GM12878 (cell line): ENCODE measurements around the gene OTULINL. TPM values are rescaled to one million over a fixed set of nuclear protein-coding genes. Genes with fewer than 3 reads are reported as not detected.

ENCODE experiments used
- ATAC-seq: fragments of 200-7000 bp; cut with Tn5 transposase; 3 replicates; pipeline ENCODE4 v1.9.1; 2020; ENCODE audit warnings: mild to moderate bottlenecking, moderate library complexity
- BruUV-seq: library from RNA; stranded (reverse); fragments of 400-500 nt; replicated peaks from 2 replicates; lab custom pipeline; 2021; lab: Mats Ljungman, UMichigan
- CTCF ChIA-PET: fragments of 300-600 bp; sonication (Branson Sonifier 250); formaldehyde crosslinking; extraction: SDS; loops from one replicate; lab custom pipeline; 2021; ENCODE audit warnings: inconsistent platforms; lab: Yijun Ruan, JAX
- POLR2A ChIA-PET: fragments of 350-600 bp; formaldehyde crosslinking; extraction: SDS; loops from one replicate; lab custom pipeline; 2021; ENCODE audit warnings: inconsistent platforms; lab: Charles Lee
- RAD21 ChIA-PET: fragments of 300-600 bp; sonication (Branson Sonifier 250); formaldehyde crosslinking; loops from one replicate; lab custom pipeline; 2023; ENCODE audit warnings: antibody characterized with exemption; ENCODE audit not compliant: unreplicated experiment; lab: Charles Lee
- SMC1A ChIA-PET: fragments of 300-600 bp; sonication (Branson Sonifier 250); formaldehyde crosslinking; loops from one replicate; lab custom pipeline; 2023; ENCODE audit not compliant: unreplicated experiment, uncharacterized antibody; lab: Charles Lee
- DNase-seq: peaks from one replicate; pipeline ENCODE4 v3.0.0-alpha.2; 2011; ENCODE audit warnings: low read depth, low spot score
- FAIRE-seq: peaks from 3 replicates; lab custom pipeline; 2011; peaks lifted over from hg19 to GRCh38; lab: Jason Lieb, UNC
- H2AFZ ChIP-seq: 2 replicates; pipeline ENCODE4 v1.6.0; 2011; ENCODE audit warnings: low read depth, low read length, control low read depth; ENCODE audit not compliant: control insufficient read depth
- H3K27ac ChIP-seq: 2 replicates; pipeline ENCODE4 v1.5.1; 2011; ENCODE audit warnings: control low read depth; ENCODE audit not compliant: control insufficient read depth, insufficient read depth
- H3K27me3 ChIP-seq, 2 experiments: replicated peaks in 1 of 2; 2 replicates each; pipeline versions ENCODE4 v1.6.0 to v1.6.1; 2011; ENCODE audit warnings: low read length in 1 of 2; ENCODE audit not compliant: control insufficient read depth in 2 of 2, insufficient read depth in 2 of 2
- H3K36me3 ChIP-seq, 2 experiments: 2 replicates each; pipeline ENCODE4 v1.5.1; 2011; ENCODE audit warnings: low read length in 1 of 2; ENCODE audit not compliant: control insufficient read depth in 2 of 2, insufficient read depth in 2 of 2
- H3K4me1 ChIP-seq: 2 replicates; pipeline ENCODE4 v1.6.1; 2011; ENCODE audit warnings: mild to moderate bottlenecking, low read length, moderate library complexity, mixed read lengths; ENCODE audit not compliant: control insufficient read depth, insufficient read depth
- H3K4me2 ChIP-seq: 2 replicates; pipeline ENCODE4 v1.6.0; 2011; ENCODE audit warnings: control low read depth; ENCODE audit not compliant: control insufficient read depth, insufficient read depth
- H3K4me3 ChIP-seq: fragments of 200-600 bp; sonication (generic); 2 replicates; pipeline ENCODE4 v1.5.1; 2016
- H3K79me2 ChIP-seq: 2 replicates; pipeline ENCODE4 v1.6.0; 2011; ENCODE audit warnings: low read length; ENCODE audit not compliant: control insufficient read depth, insufficient read depth
- H3K9ac ChIP-seq: 2 replicates; pipeline ENCODE4 v1.8.0; 2011; ENCODE audit warnings: low read length, control low read depth, mixed read lengths; ENCODE audit not compliant: control insufficient read depth, insufficient read depth
- H3K9me3 ChIP-seq: replicated peaks from 3 replicates; pipeline ENCODE4 v1.5.1; 2011; ENCODE audit warnings: mild to moderate bottlenecking, low read length; ENCODE audit not compliant: control insufficient read depth, insufficient read depth
- H4K20me1 ChIP-seq: 2 replicates; pipeline ENCODE4 v1.6.0; 2011; ENCODE audit not compliant: control insufficient read depth, insufficient read depth
- ASH2L ChIP-seq: fragments of 300-600, 200-600 bp; sonication (generic); IDR thresholded peaks from 2 replicates; pipeline ENCODE4 v1.6.1; 2017; ENCODE audit warnings: low read depth, mild to moderate bottlenecking, borderline replicate concordance
- ATF2 ChIP-seq: IDR thresholded peaks from 2 replicates; pipeline ENCODE4 v1.6.1; 2012; ENCODE audit warnings: low read length, inconsistent platforms
- FOXK2 ChIP-seq: fragments of 450-650 bp; IDR thresholded peaks from 2 replicates; pipeline ENCODE4 v1.6.1; 2017; ENCODE audit warnings: mild to moderate bottlenecking, moderate library complexity
- KAT2A ChIP-seq: conservative IDR thresholded peaks from 2 replicates; pipeline ENCODE4 v1.6.1; 2011; ENCODE audit warnings: low read depth, low read length; ENCODE audit not compliant: control insufficient read depth
- NBN ChIP-seq: fragments of 450-650 bp; IDR thresholded peaks from 2 replicates; pipeline ENCODE4 v1.6.1; 2016
- NFIC ChIP-seq: IDR thresholded peaks from 2 replicates; pipeline ENCODE4 v1.6.1; 2012; ENCODE audit warnings: low read depth, mild to moderate bottlenecking, inconsistent platforms, low read length, moderate library complexity
- POLR2AphosphoS2 ChIP-seq: IDR thresholded peaks from 2 replicates; pipeline ENCODE4 v1.6.1; 2011; ENCODE audit warnings: low read depth, mild to moderate bottlenecking, low read length, improper control_type of control experiment, moderate library complexity
- RAD51 ChIP-seq: fragments of 450-650 bp; IDR thresholded peaks from 2 replicates; pipeline ENCODE4 v1.6.1; 2016; ENCODE audit warnings: moderate library complexity, mild to moderate bottlenecking, inconsistent platforms
- RB1 ChIP-seq: fragments of 450-650 bp; formaldehyde crosslinking; IDR thresholded peaks from 2 replicates; pipeline ENCODE4 v1.6.1; 2017; ENCODE audit warnings: mild to moderate bottlenecking, borderline replicate concordance
- REST ChIP-seq: IDR thresholded peaks from 2 replicates; pipeline ENCODE4 v1.6.1; 2012; ENCODE audit warnings: mild to moderate bottlenecking, low read depth, low read length
- SP1 ChIP-seq: IDR thresholded peaks from one replicate; pipeline ENCODE4 v1.6.1; 2011; ENCODE audit warnings: low read depth, low read length
- TCF7 ChIP-seq: IDR thresholded peaks from 2 replicates; pipeline ENCODE4 v1.6.1; 2014; ENCODE audit warnings: antibody characterized with exemption, borderline replicate concordance
- WRNIP1 ChIP-seq: IDR thresholded peaks from 2 replicates; pipeline ENCODE4 v1.6.1; 2011; ENCODE audit warnings: low read depth, low read length, improper control_type of control experiment, borderline replicate concordance
- WGBS: methylation state at CpG from one replicate; pipeline ENCODE4 v1.1.6; 2016; ENCODE audit warnings: low lambda C conversion rate; ENCODE audit not compliant: insufficient replicate concordance, insufficient coverage; ENCODE audit errors: missing lambda C conversion rate; 5-methylcytosine and 5-hydroxymethylcytosine counted together
- in situ Hi-C: fragments of 300-500 bp; cut with MboI; formaldehyde crosslinking; loops from 9 replicates; pipeline ENCODE4 v1.14.3; 2018; ENCODE audit warnings: mixed read lengths
- intact Hi-C: fragments of 100-400 bp; cut with micrococcal nuclease; formaldehyde crosslinking; loops from one replicate; pipeline ENCODE4 v1.14.2; 2022; ENCODE audit not compliant: unreplicated experiment
- polyA plus RNA-seq, 11 experiments: library from polyadenylated mRNA; depleted of rRNA in 4 of 11; unstranded in 6 of 11; stranded (reverse) in 5 of 11; fragments of >200 nt; fragmentation: Nextera tagmentation in 4 of 11; fragmentation: Illumina TruSeq in 1 of 11; extraction: Ambion mirVana in 4 of 11; extraction: Trizol in 1 of 11; gene quantifications; 1 replicate in 1 of 11; 2 replicates in 10 of 11; pipeline versions ENCODE4 v1.2.1 to v1.2.3, GENCODE V29; 2011 to 2016; ENCODE audit warnings: inconsistent platforms in 2 of 11, missing spikeins in 2 of 11, low read depth in 1 of 11
- total RNA-seq, 4 experiments: library from RNA; depleted of rRNA in 3 of 4; stranded (reverse); fragments of >200 nt in 3 of 4; fragmentation: Illumina TruSeq in 1 of 4; extraction: Trizol in 1 of 4; gene quantifications; 2 replicates each; pipeline versions ENCODE4 v1.2.1 to v1.2.3, GENCODE V29; 2013 to 2021
- TF ChIP-seq, protein P1 (sequence below): fragments of 150-350 bp; IDR thresholded peaks from 2 replicates; pipeline ENCODE4 v1.6.1; 2014; ENCODE audit warnings: mild to moderate bottlenecking, low read depth, low read length
- TF ChIP-seq, protein P2 (sequence below): IDR thresholded peaks from 2 replicates; pipeline ENCODE4 v1.6.1; 2011; ENCODE audit warnings: low read depth, low read length, improper control_type of control experiment, borderline replicate concordance

OTULINL gene
- total and polyA plus RNA-seq, 10 of the 15 experiments (the other 5 are each of a cell fraction or from before 2014, with no cell fraction given), result 0.60 to 4.7 (median 1.8) TPM

DNA sequence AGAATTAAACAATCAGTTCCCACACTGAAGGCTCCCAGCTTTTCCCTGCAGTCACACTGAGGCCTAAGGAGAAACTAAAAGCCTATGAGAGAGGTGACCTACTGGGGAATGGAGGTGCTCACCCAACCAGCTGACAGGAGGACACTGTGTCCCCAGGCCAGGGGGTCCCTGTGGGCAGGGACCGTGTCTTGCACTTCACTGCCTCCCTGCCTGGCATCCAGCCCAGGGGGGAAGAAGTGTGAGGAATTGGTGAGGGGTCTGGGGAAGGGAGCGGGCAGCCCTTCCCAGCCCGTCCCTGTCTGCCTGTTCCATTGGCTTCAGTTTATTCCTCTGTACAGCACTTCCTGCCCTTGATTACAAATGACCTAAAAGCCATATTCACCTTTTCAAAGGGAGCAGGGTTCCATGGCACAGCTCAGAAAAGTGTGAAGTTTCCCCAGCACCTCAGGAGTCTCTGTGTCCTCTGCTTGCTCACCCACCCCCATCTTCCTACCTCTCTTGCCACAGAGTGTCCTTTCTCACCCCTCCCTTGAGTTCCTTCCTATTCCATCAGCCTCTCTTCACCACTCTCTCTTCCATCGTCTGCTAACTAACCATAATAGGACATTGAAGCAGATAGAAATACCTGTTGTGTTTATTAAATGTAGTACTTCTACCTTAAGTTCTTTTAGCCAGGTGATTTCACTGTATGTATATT, 12.9 kb downstream of the OTULINL start:
- Histone ChIP-seq H3K27ac (peak overlapping the region; percentile 70), H3K4me3 (no peak overlapping the region), H3K9ac (peak overlapping the region; percentile 2; the same call in 1 of the 2 replicates), H3K27me3 (no peaks in the 10 kb centered on the region), H3K4me2 (peak overlapping the region; percentile 85), H2AFZ (peak overlapping the region; percentile 11; the same call in 1 of the 2 replicates), H3K79me2 (peaks cover 1% of the 10 kb centered on the region; the same call in 1 of the 2 replicates), H3K36me3 (no peaks in the 10 kb centered on the region), H4K20me1 (no peaks in the 10 kb centered on the region), H3K4me1 (peaks cover 62% of the 10 kb centered on the region), H3K9me3 (no peaks in the 10 kb centered on the region)
- ChIA-PET CTCF (interaction anchor here (0.8 to 1.4 kb wide), 2 partner anchors 21 to 60 kb away, joined by 3 to 4 read pairs; no protein-coding TSS in a partner anchor), SMC1A (interaction anchor here (0.9 kb wide), 1 partner anchor 195 kb away, joined by 3 read pairs; no protein-coding TSS in a partner anchor), RAD21 (interaction anchor here (1.3 kb wide), 1 partner anchor 54 kb away, joined by 5 read pairs; no protein-coding TSS in a partner anchor), POLR2A (no interaction called here)
- in situ Hi-C loops (no loop called here), intact Hi-C loops (no loop called here)
- no peak for FAIRE-seq
- DNase-seq, result no peak
- ATAC-seq, result no peak
- 87% methylated on average over 4 of the region's 4 CpGs for WGBS
- BruUV-seq, result no TSS peak
- TF ChIP-seq FOXK2, result no peak
- TF ChIP-seq KAT2A, result no peak
- no peak for TF ChIP-seq ASH2L
- TF ChIP-seq RAD51, result no peak
- no peak for TF ChIP-seq NBN
- no peak for TF ChIP-seq NFIC
- TF ChIP-seq WRNIP1, result no peak
- TF ChIP-seq TCF7, result no peak
- TF ChIP-seq RB1, result no peak
- TF ChIP-seq POLR2AphosphoS2, result no peak
- TF ChIP-seq, protein P1, sequence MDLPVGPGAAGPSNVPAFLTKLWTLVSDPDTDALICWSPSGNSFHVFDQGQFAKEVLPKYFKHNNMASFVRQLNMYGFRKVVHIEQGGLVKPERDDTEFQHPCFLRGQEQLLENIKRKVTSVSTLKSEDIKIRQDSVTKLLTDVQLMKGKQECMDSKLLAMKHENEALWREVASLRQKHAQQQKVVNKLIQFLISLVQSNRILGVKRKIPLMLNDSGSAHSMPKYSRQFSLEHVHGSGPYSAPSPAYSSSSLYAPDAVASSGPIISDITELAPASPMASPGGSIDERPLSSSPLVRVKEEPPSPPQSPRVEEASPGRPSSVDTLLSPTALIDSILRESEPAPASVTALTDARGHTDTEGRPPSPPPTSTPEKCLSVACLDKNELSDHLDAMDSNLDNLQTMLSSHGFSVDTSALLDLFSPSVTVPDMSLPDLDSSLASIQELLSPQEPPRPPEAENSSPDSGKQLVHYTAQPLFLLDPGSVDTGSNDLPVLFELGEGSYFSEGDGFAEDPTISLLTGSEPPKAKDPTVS, result no peak
- no peak for TF ChIP-seq SP1
- TF ChIP-seq ATF2, result no peak
- no peak for TF ChIP-seq REST
- TF ChIP-seq, protein P2, sequence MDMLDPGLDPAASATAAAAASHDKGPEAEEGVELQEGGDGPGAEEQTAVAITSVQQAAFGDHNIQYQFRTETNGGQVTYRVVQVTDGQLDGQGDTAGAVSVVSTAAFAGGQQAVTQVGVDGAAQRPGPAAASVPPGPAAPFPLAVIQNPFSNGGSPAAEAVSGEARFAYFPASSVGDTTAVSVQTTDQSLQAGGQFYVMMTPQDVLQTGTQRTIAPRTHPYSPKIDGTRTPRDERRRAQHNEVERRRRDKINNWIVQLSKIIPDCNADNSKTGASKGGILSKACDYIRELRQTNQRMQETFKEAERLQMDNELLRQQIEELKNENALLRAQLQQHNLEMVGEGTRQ, result no peak
